ENCODE measurements around the gene WDR31.

- no peak for TF ChIP-seq CTCF (IDR thresholded peaks at IDR 0.05)
- TF ChIP-seq POLR2A (IDR thresholded peaks at IDR 0.05; ENCODE audit: low read length) = no peak
- TF ChIP-seq EP300 (IDR thresholded peaks at IDR 0.05) = no peak
Observed at GRCh38 chr9:113345671-113346070, 5.6 kb upstream of the WDR31 start.

All from A549 (cell line).